ENCODE results near the gene GJA10. TPM values are rescaled to one million over a fixed set of nuclear protein-coding genes. Genes with fewer than 3 reads are reported as not detected.

Gene GJA10
- total RNA-seq, 1 donor from 2014 or later: not detected

- Mint-ChIP-seq H3K4me1 (ENCODE audit: low read depth, unreplicated experiment) (peaks cover 4% of the 10 kb centered on the region), H3K4me3 (ENCODE audit: unreplicated experiment) (no peak overlapping the region), H3K27ac (ENCODE audit: unreplicated experiment) (no peak overlapping the region), H3K36me3 (ENCODE audit: unreplicated experiment) (peaks cover 14% of the 10 kb centered on the region), H3K27me3 (ENCODE audit: unreplicated experiment) (no peaks in the 10 kb centered on the region), H3K9me3 (ENCODE audit: unreplicated experiment) (peaks cover 9% of the 10 kb centered on the region)
- no peak for DNase-seq
- no peak for TF ChIP-seq CTCF (IDR thresholded peaks at IDR 0.05; ENCODE audit: partially characterized antibody, unreplicated experiment)
Measured at GRCh38 chr6:89910902-89911240, 16.6 kb downstream of the GJA10 start.

GRCh38 chr6:89916136-89916920, 22.1 kb downstream of the GJA10 start:
- TF ChIP-seq CTCF (IDR thresholded peaks at IDR 0.05; ENCODE audit: partially characterized antibody, unreplicated experiment): no peak
- Mint-ChIP-seq H3K4me3 (ENCODE audit: unreplicated experiment) (no peak overlapping the region), H3K27ac (ENCODE audit: unreplicated experiment) (no peak overlapping the region), H3K27me3 (ENCODE audit: unreplicated experiment) (peaks cover 5% of the 10 kb centered on the region), H3K4me1 (ENCODE audit: low read depth, unreplicated experiment) (no peaks in the 10 kb centered on the region), H3K36me3 (ENCODE audit: unreplicated experiment) (peaks cover 23% of the 10 kb centered on the region), H3K9me3 (ENCODE audit: unreplicated experiment) (peaks cover 10% of the 10 kb centered on the region)
- no peak for DNase-seq

- Mint-ChIP-seq H3K4me1 (ENCODE audit: low read depth, unreplicated experiment) (no peaks in the 10 kb centered on the region), H3K27ac (ENCODE audit: unreplicated experiment) (no peak overlapping the region), H3K27me3 (ENCODE audit: unreplicated experiment) (peaks cover 5% of the 10 kb centered on the region), H3K4me3 (ENCODE audit: unreplicated experiment) (no peak overlapping the region), H3K36me3 (ENCODE audit: unreplicated experiment) (peaks cover 23% of the 10 kb centered on the region), H3K9me3 (ENCODE audit: unreplicated experiment) (peaks cover 10% of the 10 kb centered on the region)
- DNase-seq: no peak
- TF ChIP-seq CTCF (IDR thresholded peaks at IDR 0.05; ENCODE audit: partially characterized antibody, unreplicated experiment): no peak
Measured at GRCh38 chr6:89917216-89917615, 22.9 kb downstream of the GJA10 start.

GRCh38 chr6:89917801-89918366, 23.6 kb downstream of the GJA10 start:
- Mint-ChIP-seq H3K36me3 (ENCODE audit: unreplicated experiment) (peaks cover 23% of the 10 kb centered on the region), H3K4me1 (ENCODE audit: low read depth, unreplicated experiment) (no peaks in the 10 kb centered on the region), H3K27me3 (ENCODE audit: unreplicated experiment) (peaks cover 5% of the 10 kb centered on the region), H3K4me3 (ENCODE audit: unreplicated experiment) (no peak overlapping the region), H3K27ac (ENCODE audit: unreplicated experiment) (no peak overlapping the region), H3K9me3 (ENCODE audit: unreplicated experiment) (peaks cover 12% of the 10 kb centered on the region)
- TF ChIP-seq CTCF (IDR thresholded peaks at IDR 0.05; ENCODE audit: partially characterized antibody, unreplicated experiment): no peak
- no peak for DNase-seq

- peaks cover 28% of the 10 kb centered on the region for H3K36me3 Mint-ChIP-seq (ENCODE audit: unreplicated experiment)
- H3K27ac Mint-ChIP-seq (ENCODE audit: unreplicated experiment): no peak overlapping the region
- H3K4me1 Mint-ChIP-seq (ENCODE audit: low read depth, unreplicated experiment): peaks cover 2% of the 10 kb centered on the region
- no peak for DNase-seq
- no peak for TF ChIP-seq CTCF (IDR thresholded peaks at IDR 0.05; ENCODE audit: partially characterized antibody, unreplicated experiment)
- peaks cover 15% of the 10 kb centered on the region for H3K9me3 Mint-ChIP-seq (ENCODE audit: unreplicated experiment)
- H3K4me3 Mint-ChIP-seq (ENCODE audit: unreplicated experiment): no peak overlapping the region
- peaks cover 11% of the 10 kb centered on the region for H3K27me3 Mint-ChIP-seq (ENCODE audit: unreplicated experiment)
Measured at GRCh38 chr6:89921197-89921596, 26.9 kb downstream of the GJA10 start.
